SW 1271 (cell line): ENCODE data around the gene KREMEN2.
A peak's percentile ranks its signal among the peaks of the same experiment; 100 is the strongest.

Source experiments
- DNase-seq, 2 experiments: peaks; one replicate each; lab custom pipeline; 2025; lab: John Stamatoyannopoulos, UW

Gene KREMEN2

DNA sequence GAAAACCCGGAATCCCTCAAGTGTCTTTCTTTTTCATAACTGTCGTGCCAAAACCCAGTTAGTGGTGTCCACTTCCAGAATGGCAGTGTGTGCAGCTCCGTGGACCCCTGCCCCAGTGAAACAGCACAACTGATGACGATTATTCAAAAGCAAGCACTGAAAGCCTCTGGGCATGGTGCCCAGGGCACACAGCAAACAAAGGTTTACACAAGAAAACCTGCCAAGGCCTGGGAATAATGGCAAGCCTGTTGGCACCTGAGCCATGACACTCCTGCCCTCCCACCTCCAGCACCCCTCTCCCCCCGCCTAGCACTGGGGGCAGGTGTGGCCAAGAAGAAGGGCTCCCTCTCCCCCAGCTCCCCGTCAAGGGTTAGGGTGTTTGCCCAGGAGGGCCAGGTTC lies 13.4 kb downstream of the KREMEN2 start:
- DNase-seq: no peak

DNA sequence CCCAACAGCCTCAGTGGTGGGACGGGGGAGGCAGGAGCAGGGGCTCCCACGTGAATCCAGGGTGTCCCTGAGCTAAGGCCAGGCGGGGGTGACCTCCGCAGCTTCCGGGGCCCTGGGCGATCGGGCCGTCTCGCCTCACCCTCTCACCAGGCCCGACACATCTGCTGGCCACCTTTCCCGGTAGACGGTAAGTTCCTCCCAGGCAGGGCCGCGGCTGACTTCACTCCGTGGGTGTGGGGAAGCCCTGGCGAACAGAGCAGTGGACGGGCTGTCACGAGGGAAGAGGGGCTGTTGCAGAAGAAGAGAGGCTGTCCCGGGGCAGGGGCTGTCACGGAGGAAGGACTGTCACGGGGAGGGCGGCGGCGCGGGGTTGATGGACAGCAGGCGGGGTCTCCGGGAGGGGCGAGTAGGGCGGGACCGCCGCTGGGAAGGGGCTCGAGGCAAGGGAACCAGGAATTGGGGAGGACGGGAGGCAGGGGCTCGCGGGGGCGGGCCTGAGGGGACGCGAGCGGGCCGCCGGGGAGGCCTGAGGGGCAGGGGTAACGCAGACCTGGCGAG lies 15.7 kb downstream of the KREMEN2 start:
- peak in 1 of 2 experiments; percentile 6 for DNase-seq

DNA sequence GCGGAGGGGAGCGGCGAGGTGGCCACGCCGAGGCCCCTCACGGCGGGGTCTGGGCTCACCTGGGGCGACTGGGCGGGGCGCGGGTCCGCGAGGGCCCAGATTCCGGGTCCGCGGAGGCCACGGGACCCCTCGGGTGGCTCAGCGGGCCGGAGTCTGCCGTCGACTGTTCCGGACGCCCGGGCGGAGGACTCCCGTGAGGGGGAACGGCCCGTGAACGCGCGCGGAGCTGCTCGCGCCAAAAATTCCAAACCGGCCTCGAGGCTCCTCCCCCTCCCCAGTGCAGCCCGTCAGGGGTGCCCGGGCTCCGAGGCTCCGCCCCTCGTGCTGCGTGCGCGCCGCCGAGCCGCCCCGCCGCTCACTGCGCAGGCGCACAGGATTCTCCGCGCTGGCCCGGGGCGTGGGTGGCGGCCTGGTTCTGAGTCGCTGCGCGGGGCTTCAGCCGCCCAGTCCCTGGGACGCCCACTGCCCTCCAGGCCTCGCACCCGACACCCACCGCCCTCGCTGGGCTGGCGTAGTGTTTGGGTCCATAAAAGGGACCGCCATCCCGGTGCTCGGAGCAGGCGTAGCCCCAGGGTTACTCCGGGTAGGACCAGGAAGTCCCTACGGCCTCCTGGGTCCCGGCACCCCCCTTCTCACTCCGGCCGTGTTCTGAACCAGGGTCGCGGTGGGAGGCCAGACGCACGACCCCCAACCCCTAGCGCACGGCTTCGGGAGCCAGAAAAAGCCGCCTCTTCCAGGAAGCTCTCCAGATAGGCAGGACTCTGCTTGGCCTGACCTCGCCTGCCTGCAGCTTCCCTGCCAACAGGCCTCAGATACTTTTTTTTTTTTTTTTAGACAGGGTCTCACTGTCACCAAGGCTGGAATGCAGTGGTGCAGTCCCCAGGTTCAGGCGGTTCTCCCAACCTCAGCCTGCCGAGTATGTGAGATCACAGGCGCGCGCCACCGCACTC lies 16.4 kb downstream of the KREMEN2 start, which contains the start of gene PKMYT1:
TSS of gene PKMYT1 (minus strand) at position 220 of the 950 bp plus-strand sequence. CDS start 789 bp downstream, outside the sequence.
- DNase-seq: peak in 1 of 2 experiments; percentile 60

DNA sequence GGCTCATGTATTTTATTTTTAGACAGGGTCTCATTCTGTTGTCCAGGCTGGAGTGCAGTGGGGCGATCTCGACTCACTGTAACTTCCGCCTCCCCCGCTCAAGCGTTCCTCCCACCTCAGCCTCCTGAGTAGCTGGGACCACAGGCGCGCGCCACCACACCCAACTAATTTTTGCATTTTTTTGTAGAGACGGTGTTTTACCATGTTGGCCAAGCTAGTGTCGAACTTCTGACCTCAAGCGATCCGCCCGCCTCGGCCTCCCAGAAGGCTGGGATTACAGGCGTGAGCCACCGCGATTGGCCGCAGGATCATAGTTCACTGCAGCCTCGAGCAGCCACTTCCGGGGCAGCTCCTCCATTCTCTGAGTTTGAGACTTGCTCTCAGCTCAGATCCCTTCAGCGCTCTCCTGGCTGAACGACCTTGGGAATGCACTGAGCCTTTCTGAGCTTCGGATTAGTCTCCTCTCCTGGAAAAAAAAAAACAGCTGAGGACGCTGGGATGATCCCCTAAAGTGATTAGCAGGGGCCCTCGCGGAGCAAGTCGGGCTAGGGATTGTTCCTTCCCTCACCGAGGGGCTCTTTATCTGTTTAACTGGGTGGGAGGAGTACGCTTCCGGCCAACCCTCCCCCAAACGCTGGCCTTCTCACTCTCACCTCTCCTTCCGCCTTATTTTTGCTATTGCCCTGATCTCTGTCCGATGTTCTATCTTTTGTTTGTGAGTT lies 17.3 kb downstream of the KREMEN2 start:
- DNase-seq: no peak

DNA sequence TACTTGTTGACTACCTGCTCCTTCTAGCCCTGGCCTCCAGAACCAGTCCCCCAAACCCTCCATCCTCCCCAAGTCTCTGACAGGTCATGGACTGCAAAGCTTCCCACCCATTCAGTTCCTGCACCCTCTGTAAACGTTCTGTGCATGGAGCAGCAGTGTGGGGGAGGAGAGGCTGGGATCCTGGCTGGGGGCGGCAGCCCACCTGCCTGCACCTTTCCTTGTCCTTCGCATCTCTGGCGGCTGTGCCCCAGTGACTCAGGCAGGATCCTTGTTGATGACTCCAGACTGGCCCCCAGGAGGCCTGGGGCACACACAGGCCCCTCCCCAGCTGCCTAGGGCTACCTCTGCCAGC lies 17.8 kb downstream of the KREMEN2 start:
- no peak for DNase-seq

DNA sequence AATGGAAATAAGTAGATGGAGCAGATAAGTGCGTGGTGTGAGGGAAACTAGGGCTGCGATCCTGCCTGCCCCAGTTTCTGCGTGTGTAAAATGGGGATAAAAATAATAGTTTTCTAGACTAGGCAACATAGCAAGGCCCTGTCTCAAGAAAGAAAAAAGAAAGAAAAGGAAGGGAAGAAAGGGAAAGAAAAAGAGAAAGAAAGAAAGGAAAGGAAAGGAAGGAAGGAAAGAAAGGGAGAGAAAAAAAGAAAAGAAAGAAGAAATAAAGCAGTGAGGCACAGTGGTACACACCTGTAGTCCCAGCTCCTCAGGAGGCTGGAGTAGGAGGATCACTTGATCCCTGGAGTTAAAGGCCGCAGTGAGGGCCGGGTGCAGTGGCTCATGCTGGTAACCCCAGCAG lies 18.3 kb downstream of the KREMEN2 start:
- DNase-seq: no peak

DNA sequence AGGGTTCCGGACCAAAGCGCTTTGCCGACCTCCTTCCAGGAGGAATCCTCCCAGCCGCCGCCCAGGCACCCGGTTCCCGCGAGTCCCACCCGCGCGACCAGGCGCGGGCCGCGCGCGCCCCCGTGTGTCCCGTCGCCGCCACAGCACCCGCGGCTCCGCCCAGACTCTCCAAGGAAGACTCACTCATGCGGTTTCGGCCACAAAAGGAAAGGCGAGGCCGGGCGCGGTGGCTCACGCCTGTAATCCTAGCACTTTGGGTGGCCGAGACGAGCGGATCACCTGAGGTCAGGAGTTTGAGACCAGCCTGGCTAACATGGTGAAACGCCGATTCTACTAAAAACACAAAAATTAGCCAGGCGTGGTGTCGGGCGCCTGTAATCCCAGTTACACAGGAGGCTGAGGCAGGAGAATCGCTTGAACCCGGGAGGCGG lies 19.6 kb downstream of the KREMEN2 start:
- DNase-seq: peak in 1 of 2 experiments; percentile 61

DNA sequence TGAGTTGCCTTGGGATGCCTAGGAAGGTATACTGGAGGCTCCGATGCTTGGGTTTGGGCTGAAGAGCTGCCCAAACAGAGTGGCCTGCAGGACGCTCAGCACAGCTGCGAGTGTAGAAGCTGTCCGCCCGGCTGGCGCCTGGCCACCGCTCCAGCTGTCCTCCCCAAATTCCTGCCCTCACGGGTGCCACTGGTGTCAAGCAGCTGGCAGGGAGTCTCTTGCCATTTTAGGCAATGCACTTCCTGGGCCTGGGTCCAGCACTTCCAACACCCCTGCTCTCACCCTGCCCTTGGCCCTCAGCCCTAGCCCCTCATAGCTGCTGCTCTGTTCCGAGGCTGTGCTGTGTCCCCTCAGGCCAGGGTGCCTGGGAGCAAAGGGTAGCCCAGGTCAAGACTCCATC lies 21.4 kb downstream of the KREMEN2 start:
- DNase-seq: no peak

DNA sequence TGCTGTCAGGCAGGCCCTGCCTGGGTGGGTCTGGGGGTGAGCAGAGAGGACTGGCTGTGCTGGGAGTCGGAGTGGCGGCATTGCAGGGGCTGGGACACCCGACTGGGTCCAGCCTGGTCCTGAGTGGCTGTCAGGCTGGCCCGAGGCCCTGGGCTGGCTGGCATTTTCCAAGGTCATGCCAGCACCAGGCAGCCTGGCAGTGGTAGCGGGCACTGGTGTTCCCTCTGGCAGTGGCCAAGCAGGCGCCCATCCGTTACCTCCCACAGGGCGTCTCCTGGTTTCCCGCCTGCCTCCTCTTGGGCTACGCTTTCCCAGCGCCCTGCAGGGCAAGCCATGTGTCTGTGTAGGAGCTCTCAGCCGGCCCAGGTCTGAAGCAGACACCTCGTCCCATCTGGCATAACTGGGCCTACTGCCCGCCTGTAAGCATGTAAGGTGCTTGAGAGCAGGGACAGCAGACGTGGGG lies 21.8 kb downstream of the KREMEN2 start:
- DNase-seq: no peak

DNA sequence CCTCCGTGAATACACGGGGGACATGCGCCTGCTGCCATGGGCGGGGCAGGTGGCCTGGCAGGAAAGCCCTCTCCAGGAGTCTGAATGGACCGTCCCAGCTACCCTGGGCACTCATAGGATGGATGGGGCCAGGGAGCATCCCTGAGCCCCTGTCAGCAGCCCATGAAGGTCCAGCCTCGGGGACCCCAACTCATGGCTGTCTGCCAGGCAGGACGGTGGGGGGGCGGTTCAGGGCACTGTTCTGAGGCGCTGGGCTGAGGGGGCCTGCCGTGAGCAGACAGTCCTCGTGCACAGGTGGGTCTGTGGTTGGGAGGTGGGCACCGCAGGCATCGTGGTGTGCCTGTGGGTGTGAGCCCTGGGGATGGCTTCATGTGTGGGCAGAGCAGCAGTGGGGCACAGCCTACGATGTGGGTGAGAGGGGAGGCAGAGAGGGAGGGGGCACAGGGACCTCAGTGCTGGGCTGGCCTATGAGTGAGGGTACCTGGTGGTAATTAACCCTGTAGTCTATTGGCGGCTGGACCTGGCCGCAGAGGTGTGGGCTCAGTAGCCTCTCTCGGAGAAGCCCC lies 22.6 kb downstream of the KREMEN2 start:
- DNase-seq: no peak

DNA sequence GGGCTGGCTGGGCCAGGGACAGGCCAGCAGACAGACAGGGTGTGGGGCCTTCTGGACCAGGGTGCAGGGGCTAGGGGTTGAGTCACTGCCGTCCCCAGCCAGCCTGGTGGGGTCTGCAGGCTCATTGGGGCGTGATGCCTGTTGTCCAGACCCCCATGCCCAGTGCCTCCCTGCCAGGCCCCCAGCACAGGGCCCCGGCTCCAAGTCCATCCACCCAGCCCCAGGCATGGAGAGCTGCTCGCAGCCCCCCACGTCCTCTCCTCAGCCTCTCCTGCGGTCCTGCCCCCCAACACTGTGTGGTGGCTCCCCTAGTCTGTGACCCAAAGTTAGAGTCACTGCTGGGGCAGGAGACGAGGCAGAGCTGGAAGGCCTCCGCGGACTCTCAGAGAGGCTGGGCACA lies 23.2 kb downstream of the KREMEN2 start:
- no peak for DNase-seq

DNA sequence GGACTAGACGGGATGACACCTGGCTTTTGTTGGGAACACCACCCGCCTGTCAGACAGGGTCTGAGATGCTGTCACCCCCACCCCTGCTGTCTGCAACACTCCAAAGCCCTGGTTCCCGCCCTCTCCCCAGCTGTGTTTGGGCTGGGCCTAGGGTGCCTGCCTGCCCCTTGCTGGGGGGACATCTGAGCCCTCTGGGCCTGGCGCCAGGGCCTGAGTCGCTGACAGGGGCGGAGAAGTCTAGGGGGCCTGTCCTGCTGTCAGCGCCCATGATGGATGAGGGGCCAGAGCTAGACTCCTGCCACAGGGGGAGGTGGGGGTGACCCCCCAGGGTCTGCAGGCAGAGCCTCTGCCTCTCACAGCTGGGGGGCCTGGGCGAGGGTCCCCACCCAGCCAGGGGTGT lies 23.8 kb downstream of the KREMEN2 start:
- DNase-seq: no peak

DNA sequence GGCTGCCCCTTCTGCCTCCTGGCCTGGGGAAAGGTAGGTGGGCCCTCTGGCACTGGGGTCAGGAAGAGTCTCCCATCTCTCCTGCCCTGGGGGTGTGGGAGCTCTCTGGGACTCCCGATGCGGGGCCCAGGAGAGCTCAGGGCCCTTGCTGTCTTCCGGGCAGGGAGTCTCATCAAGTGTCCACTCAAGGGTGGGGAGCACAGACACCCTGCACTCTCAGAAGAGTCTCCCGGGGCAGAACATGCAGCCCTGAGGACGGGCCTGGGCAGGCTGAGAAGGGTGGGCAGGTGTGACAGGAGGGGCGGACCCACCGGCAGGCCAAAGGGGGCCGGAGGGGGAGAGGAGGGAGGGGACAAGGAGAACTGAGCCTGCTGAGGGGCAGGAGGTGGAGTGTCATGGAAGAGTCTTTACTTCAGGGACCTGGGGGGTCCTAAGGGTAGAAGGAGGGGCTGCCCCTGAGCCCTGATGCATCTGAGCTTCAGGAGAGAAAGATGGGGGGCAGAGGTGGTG lies 24.6 kb downstream of the KREMEN2 start:
- DNase-seq: no peak

DNA sequence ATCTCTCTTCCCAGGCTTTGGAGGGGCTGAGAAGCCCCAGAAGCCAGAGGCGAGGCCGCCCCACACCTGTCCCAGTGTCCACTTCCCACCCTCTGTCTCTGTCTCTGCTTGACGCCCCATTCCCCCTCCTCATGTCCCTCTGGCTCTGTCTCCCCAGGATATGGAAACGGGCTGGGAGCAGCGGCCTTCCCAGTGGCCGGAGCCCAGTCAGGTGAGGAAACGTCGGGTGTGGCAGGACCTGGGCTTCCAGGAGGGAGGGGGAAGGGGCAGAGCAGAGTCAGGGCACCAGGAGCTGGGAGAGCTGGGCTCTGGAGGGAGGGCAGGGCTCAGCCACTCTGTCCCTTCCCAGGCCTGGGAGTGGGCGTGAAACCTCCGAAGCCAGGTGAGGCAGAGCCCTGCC lies 26.8 kb downstream of the KREMEN2 start:
- no peak for DNase-seq

DNA sequence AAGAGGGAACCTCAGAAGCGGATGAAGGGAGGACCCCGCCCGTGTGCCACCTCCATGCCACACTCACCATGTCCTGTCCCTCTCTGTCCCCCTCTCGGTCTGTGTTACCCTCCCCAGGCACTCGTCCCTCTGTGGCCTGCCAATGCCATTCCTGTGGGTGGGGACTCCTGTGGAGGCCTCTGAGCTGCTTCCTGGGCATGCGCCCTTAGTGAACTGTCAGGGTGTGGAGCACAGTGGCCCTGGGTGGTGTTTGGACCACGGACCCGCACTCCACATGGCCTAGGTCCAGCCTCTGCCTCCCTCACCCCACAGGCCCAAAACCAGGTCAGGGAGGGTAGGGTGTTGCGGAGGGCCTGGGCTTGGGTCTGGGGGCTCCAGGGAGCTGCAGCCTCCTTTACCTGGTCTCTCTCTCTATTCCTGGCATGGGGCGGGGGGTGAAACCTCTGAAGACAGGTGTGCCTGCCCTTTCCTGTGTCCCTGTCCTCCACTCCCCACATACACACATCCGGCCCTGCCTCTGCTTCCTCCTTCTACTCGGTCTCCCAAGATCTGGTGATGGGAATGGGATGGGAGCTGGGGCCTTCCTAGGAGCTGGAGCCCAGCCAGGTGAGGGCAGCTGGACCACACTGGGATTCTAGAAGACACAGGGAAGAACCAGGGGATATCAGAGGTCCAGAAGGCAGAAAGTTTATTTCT lies 27.6 kb downstream of the KREMEN2 start:
- DNase-seq: no peak

DNA sequence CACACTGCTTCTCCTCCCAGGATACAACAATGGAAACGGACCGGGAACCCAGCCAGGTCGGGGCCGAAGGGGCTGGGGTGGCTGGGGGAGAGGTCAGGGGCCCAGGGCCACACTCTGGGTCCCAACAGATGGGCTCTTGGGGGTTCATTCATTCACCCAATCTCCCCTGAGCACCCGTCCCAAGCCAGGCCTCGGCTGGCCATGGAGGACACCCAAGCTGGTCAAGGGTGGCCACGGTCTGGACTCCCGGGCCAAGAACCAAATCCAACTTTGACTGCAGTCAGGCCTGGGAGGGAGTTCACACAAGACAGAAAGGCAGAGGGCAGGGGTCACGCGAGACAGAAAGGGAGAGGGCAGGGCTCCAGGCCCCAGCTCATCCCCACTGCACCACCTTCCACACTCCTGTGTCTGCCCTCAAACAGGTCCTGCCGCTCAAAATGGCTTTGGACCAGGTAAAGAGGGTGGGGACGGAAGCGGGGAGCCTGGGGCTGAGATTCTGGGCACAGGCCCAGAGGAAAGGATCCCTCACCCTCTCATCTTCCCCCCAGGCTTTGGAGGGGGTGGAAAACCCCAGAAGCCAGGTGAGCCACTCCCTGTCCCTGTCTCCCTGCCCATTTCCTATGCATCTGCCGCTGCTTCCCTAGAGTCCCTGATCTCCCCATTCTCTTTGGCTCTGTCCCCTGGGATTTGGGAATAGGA lies 28.5 kb downstream of the KREMEN2 start:
- DNase-seq: no peak

DNA sequence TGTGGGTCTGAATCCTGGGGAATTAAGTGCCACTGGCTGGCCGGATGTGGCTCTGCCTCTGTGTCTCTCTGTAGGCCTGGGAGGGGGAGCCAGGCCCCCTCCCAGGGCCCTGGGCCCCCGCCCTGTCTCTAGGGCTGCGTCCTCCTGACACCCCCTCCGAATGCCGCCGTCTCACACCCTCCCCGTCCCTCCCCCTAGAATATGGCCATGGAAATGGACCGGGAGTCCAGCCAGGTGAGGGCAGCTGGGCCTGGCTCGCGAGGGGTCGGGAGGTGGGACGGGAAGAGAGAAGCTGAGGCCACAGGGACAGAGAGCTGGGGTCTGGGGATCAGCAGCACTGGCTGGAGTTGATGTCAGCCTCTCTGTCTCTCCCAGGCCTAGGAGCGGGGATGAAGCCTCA lies 32.2 kb downstream of the KREMEN2 start:
- DNase-seq: no peak

DNA sequence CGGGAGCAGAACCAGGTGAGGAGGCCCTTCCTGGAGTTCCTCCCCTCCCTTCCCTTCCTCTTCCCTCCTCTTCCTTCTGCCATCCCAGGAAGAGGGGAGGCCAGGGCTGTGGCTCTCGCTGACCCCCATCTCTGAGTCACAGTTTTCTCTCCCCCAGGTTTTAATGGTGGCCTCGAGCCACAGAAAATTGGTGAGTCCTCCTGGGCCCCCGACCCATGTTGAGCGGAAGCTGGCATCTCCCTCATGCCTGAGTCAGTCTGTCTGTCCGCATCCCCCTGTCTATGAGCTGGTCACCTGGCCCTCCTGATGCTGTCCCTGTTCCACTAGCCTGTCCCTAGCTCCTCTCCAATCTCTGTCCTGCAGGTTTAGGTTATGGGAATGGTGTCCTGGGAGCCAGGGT lies 35.9 kb downstream of the KREMEN2 start:
- DNase-seq: no peak

DNA sequence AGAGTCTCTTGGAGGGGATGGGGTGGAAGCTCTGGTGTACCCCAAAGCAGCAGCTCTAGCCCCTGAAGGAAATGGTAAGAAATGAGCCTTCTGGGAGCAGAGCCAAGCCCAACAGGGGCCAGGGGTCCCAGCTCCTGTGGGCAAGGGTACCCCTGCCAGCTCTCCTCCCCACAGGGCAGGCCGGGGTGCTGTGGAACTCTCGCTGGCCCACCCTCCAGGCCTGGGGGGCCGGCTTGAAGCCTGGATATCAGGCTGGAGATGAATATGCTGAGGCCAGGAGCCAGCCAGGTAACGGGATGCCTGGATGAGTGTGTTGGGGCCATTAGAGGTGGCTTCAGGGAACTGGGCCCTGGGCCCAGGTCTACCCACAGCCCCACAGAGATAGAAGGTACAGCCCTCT lies 36.5 kb downstream of the KREMEN2 start:
- DNase-seq: no peak

DNA sequence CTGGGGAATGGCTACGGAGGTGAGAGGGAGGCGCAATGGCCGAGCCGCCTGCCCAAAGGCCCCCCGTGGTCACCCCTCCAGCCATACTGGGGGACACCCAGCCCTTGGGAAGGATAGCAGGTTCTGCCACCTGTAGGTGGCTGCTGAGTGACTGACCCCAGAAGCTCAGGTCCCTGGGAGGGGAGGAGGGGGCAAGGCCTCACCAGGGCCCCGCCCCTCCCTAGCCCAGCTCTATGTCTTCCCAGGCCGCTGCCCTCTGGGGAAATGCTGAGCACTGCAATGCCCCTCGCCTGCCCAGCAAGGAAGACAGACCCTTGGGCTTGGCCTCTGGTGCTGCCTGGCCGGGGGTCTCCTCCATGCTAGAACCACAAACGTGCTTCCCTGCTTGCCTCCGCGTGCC lies 37.2 kb downstream of the KREMEN2 start:
- no peak for DNase-seq
